Measurements from ENCODE around the gene PTPN23.

The PTPN23 gene

GRCh38 chr3:47374587-47374986, 6.2 kb upstream of the PTPN23 start:
- no peak for DNase-seq (ENCODE audit: low read depth)

- no peak for DNase-seq (ENCODE audit: low read depth)
Measured at GRCh38 chr3:47376393-47376792, 4.4 kb upstream of the PTPN23 start.

DNA sequence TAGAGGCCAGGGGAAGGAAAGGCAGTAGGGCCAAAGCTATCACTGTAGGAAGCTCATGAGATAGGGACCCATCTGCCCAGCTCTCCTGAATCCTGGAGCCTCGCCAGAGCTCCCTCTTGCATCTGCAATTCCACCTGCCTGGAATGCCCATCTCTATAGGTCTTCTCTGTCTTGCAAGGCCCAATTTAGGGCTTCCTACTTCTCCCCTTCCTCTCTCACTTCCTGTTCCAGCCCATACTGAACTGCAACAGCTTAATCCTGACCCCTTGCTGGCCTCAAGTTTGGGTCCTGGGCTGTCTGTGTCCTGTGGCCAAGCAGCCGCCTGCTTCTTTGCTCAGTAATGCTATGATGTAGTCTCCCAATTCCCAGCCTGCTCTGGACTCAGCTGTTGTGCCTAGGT, 3.6 kb upstream of the PTPN23 start:
- DNase-seq (ENCODE audit: low read depth) = no peak

- no peak for DNase-seq (ENCODE audit: low read depth)
Measured at GRCh38 chr3:47378869-47379268, 2.0 kb upstream of the PTPN23 start.

DNA sequence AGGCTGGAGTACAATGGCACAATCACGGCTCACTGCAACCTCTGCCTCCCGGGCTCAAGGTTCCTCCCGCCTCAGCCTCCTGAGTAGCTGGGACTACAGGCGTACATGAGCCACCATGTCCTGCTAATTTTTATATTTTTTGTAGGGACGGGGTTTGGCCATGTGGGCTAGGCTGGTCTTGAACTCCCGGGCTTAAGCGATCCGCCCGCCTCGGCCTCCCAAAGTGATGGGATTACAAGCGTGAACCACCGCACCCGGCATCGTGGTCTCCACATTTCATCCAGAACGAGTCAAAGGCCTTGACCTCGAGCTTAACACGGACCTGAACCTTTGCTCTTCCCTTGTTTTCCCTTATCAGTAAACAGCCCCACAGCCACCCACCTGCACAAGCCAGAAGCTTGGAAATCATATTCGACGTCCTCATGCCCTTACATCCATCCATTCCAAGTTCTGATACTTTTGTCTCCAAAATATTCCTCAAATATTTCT, 1.4 kb upstream of the PTPN23 start:
- no peak for DNase-seq (ENCODE audit: low read depth)

GRCh38 chr3:47380026-47380600, 708 bp upstream of the PTPN23 start:
- no peak for DNase-seq (ENCODE audit: low read depth)

GRCh38 chr3:47381317-47382157, 716 bp downstream of the PTPN23 start:
- DNase-seq (ENCODE audit: low read depth) = peak; percentile 34

GRCh38 chr3:47384425-47384824, 3.6 kb downstream of the PTPN23 start:
- no peak for DNase-seq (ENCODE audit: low read depth)

GRCh38 chr3:47385007-47385406, 4.2 kb downstream of the PTPN23 start:
- no peak for DNase-seq (ENCODE audit: low read depth)

DNA sequence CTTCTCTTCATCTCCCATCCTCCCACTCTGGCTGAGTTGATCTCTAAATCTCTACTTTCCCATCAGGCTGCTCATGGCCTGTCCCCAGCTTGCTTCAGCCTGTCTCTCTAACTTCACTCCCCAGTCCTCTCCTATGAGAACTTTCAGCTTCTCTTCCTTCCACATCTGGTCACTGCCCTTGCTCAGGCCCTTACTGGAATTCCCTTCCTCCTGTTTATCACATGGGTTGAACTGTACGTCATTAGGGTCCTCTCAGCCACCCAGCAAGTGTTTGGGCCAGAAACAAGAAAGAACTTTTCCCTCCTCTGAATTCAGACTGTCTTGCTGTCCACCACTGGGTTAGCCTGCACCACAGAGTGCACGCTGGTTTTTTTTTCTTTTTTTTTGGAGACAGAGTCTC, 5.0 kb downstream of the PTPN23 start:
- no peak for DNase-seq (ENCODE audit: low read depth)

- DNase-seq (ENCODE audit: low read depth) = no peak
Measured at GRCh38 chr3:47392933-47393332, 12.1 kb downstream of the PTPN23 start.

DNA sequence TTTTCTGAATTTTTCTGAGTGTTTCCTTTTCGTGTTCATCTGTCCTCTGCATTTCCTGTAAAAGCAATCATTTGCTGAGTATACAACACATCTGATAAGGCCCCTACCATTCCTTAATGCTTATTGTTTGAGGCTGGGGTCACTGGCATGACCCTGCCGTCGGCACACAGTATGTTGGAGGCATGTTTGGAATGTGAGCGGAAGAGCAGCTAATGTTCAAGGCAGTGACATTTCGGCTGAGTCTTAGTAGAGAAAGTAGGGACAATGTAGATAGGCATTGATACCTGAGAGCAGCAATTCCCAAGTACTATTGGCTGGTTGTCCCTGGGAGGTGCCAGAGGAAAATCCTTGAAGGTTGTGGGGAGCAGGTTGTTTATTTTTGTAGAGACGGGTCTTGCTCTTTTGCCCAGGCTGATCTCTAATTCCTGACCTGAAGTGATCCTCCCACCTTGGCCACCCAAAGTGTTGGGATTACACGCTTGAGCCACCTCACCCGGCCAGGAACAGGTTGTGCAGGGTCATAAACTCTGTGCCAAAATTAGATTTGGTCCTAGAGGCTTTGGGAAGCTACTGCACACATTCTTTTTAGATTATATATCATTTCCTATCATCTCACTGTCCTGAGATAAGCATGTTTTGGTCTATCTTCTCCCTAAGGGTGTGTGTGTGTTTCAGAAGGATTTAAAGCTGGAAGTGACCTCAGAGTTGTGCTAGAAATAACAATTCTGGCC, 13.5 kb downstream of the PTPN23 start:
- no peak for DNase-seq (ENCODE audit: low read depth)

- DNase-seq (ENCODE audit: low read depth) = no peak
Measured at GRCh38 chr3:47394881-47395280, 14.1 kb downstream of the PTPN23 start.

DNA sequence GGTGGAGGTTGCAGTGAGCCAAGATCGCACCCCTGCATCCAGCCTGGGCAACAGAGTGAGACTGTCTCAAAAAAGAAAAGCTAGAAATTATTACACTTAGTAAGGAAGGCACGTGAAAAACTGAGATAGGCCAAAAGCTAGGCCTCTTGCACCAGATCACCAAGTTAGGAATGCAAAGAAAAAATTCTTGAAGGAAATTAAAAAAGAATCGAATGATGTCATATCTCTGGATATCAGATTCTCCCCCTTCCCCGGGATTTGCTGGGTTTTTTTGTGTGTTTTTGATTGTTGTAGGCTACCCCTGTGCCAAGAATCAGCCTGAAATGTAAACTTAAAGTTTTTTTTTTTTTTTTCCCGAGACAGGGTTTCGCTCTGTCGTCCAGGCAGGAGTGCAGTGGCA, 17.4 kb downstream of the PTPN23 start:
- no peak for DNase-seq (ENCODE audit: low read depth)

- no peak for DNase-seq (ENCODE audit: low read depth)
Measured at GRCh38 chr3:47399016-47399415, 18.2 kb downstream of the PTPN23 start.

DNA sequence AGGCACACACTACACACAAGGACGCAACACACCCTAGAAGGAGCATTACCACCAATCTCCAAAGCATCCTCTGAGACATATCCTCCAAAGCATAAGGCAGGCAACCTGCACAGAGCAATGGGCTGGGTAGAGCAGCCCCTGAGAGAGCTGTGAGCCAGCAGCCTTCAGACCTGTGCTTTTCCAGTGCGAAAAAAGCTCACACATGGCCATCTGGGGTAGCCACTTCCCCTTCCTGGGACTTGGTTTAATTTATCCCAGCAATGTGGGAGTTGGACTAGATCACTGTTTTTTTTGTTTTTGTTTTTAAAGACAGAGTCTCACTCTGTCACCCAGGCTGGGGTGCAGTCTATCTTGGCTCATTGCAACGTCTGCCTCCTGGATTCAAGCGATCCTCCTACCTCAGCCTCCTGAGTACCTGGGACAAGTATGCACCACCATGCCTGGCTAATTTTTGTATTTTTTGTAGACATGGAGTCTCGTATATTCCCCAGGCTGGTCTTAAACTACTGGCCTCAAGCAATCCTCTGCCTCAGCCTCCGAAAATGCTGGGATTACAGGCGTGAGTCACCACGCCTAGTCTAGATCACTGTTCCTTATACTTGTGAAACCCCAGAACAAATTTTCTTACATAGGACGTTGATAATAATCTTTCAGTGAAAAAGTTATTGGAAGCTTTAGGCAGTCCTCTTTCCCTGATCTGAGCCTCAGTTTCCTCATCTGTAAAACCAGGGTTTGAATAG, 18.9 kb downstream of the PTPN23 start:
- no peak for DNase-seq (ENCODE audit: low read depth)

GRCh38 chr3:47404431-47404876, 23.6 kb downstream of the PTPN23 start:
- DNase-seq (ENCODE audit: low read depth) = no peak

GRCh38 chr3:47404955-47405790, 24.4 kb downstream of the PTPN23 start:
- no peak for DNase-seq (ENCODE audit: low read depth)

GRCh38 chr3:47405820-47406761, 25.3 kb downstream of the PTPN23 start:
- no peak for DNase-seq (ENCODE audit: low read depth)

GRCh38 chr3:47406762-47407149, 25.9 kb downstream of the PTPN23 start:
- DNase-seq (ENCODE audit: low read depth) = no peak

Data from GM04503 (cell line).